IMR-90 (cell line): ENCODE results near the gene NANOS3. TPM values are rescaled to one million over a fixed set of nuclear protein-coding genes. Genes with fewer than 3 reads are reported as not detected.

Experiments used
- ATAC-seq: fragments of 200-7000 bp; cut with Tn5 transposase; 2 replicates; pipeline ENCODE4 v1.9.1; 2020; ENCODE audit warnings: low read depth, mild to moderate bottlenecking, moderate library complexity
- BruUV-seq: library from RNA; stranded (reverse); fragments of 400-500 nt; replicated peaks from 2 replicates; lab custom pipeline; 2021; lab: Mats Ljungman, UMichigan
- CTCF ChIA-PET: fragments of 300-600 bp; formaldehyde crosslinking; extraction: SDS; loops from one replicate; lab custom pipeline; 2021; ENCODE audit warnings: antibody characterized with exemption; lab: Yijun Ruan, JAX
- POLR2A ChIA-PET: fragments of 300-600 bp; sonication (Branson Sonifier 250); formaldehyde crosslinking; loops from one replicate; lab custom pipeline; 2022; ENCODE audit warnings: antibody characterized with exemption; ENCODE audit not compliant: unreplicated experiment; lab: Charles Lee
- DNase-seq: peaks from one replicate; pipeline ENCODE4 v3.0.0; 2013
- H2AFZ ChIP-seq: replicated peaks from 2 replicates; pipeline ENCODE3; 2013; ENCODE audit warnings: low read length, mild to moderate bottlenecking; ENCODE audit not compliant: poor library complexity
- H2AK5ac ChIP-seq: 2 replicates; pipeline ENCODE4 v1.6.1; 2013; ENCODE audit warnings: low read depth, low read length, inconsistent platforms
- H2AK9ac ChIP-seq: replicated peaks from 2 replicates; pipeline ENCODE3; 2013; ENCODE audit warnings: mild to moderate bottlenecking, low read depth, low read length, moderate library complexity; ENCODE audit not compliant: poor library complexity
- H2BK120ac ChIP-seq: 2 replicates; pipeline ENCODE4 v1.6.1; 2013; ENCODE audit warnings: low read depth, low read length, inconsistent platforms
- H2BK15ac ChIP-seq: 3 replicates; pipeline ENCODE4 v1.6.1; 2013; ENCODE audit warnings: low read depth, low read length, inconsistent platforms
- H2BK20ac ChIP-seq: 2 replicates; pipeline ENCODE4 v1.6.1; 2013; ENCODE audit warnings: low read depth, mild to moderate bottlenecking, inconsistent platforms, low read length, moderate library complexity
- H2BK5ac ChIP-seq: 2 replicates; pipeline ENCODE4 v1.6.1; 2013; ENCODE audit warnings: mild to moderate bottlenecking, low read depth, low read length, inconsistent platforms; ENCODE audit not compliant: poor library complexity, severe bottlenecking
- H3K14ac ChIP-seq: replicated peaks from 2 replicates; pipeline ENCODE4 v1.6.1; 2013; ENCODE audit warnings: low read depth, low read length, inconsistent platforms
- H3K18ac ChIP-seq: 2 replicates; pipeline ENCODE4 v1.6.1; 2013; ENCODE audit warnings: low read depth, low read length, control low read depth
- H3K23ac ChIP-seq: 2 replicates; pipeline ENCODE4 v1.6.1; 2013; ENCODE audit warnings: low read depth, low read length, inconsistent platforms
- H3K27ac ChIP-seq: 2 replicates; pipeline ENCODE4 v1.5.1; 2013; ENCODE audit warnings: mild to moderate bottlenecking, control low read depth, low read length; ENCODE audit not compliant: insufficient read depth
- H3K27me3 ChIP-seq: 2 replicates; pipeline ENCODE4 v1.6.1; 2013; ENCODE audit warnings: low read length; ENCODE audit not compliant: control insufficient read depth, insufficient read depth
- H3K36me3 ChIP-seq: 2 replicates; pipeline ENCODE4 v1.6.1; 2013; ENCODE audit warnings: low read length, mixed read lengths; ENCODE audit not compliant: control insufficient read depth, insufficient read depth
- H3K4ac ChIP-seq: 2 replicates; pipeline ENCODE4 v1.6.1; 2013; ENCODE audit warnings: low read depth, low read length, inconsistent platforms
- H3K4me1 ChIP-seq: 2 replicates; pipeline ENCODE4 v1.6.1; 2013; ENCODE audit warnings: low read length, mixed read lengths; ENCODE audit not compliant: control insufficient read depth, insufficient read depth
- H3K4me2 ChIP-seq: 2 replicates; pipeline ENCODE4 v1.6.1; 2013; ENCODE audit warnings: low read depth, mild to moderate bottlenecking, control low read depth, low read length, moderate library complexity
- H3K4me3 ChIP-seq: 2 replicates; pipeline ENCODE4 v1.5.1; 2013; ENCODE audit warnings: low read depth, mild to moderate bottlenecking, control low read depth, low read length, moderate library complexity; ENCODE audit not compliant: insufficient read depth
- H3K56ac ChIP-seq: 2 replicates; pipeline ENCODE4 v1.6.1; 2013; ENCODE audit warnings: low read length, inconsistent platforms; ENCODE audit not compliant: insufficient read depth; ENCODE audit errors: extremely low read depth
- H3K79me1 ChIP-seq, 2 experiments: 2 replicates each; pipeline ENCODE4 v1.6.1; 2013; ENCODE audit warnings: low read length in 2 of 2, inconsistent platforms in 1 of 2, low read depth in 1 of 2
- H3K9ac ChIP-seq: 2 replicates; pipeline ENCODE4 v1.6.1; 2013; ENCODE audit warnings: low read depth, low read length, control low read depth
- H3K9me1 ChIP-seq: 2 replicates; pipeline ENCODE4 v1.6.1; 2013; ENCODE audit warnings: low read length, inconsistent platforms; ENCODE audit not compliant: insufficient read depth
- H3K9me3 ChIP-seq: 2 replicates; pipeline ENCODE4 v1.6.1; 2013; ENCODE audit warnings: low read length; ENCODE audit not compliant: control insufficient read depth, insufficient read depth
- H4K20me1 ChIP-seq: 2 replicates; pipeline ENCODE4 v1.6.1; 2013; ENCODE audit warnings: low read length, inconsistent platforms; ENCODE audit not compliant: insufficient read depth
- H4K5ac ChIP-seq: 2 replicates; pipeline ENCODE4 v1.6.1; 2013; ENCODE audit warnings: mild to moderate bottlenecking, low read depth, low read length, control low read depth
- H4K8ac ChIP-seq, 2 experiments: 2 replicates each; pipeline ENCODE4 v1.6.1; 2013; ENCODE audit warnings: low read depth in 2 of 2, low read length in 2 of 2, control low read depth in 1 of 2, inconsistent platforms in 1 of 2
- H4K91ac ChIP-seq: 2 replicates; pipeline ENCODE4 v1.6.1; 2013; ENCODE audit warnings: low read depth, low read length, inconsistent platforms; ENCODE audit not compliant: insufficient read depth
- BHLHE40 ChIP-seq: fragments of 150-350 bp; IDR thresholded peaks from 2 replicates; pipeline ENCODE4 v1.6.1; 2016; ENCODE audit warnings: mild to moderate bottlenecking, low read depth, low read length
- CEBPB ChIP-seq: IDR thresholded peaks from 2 replicates; pipeline ENCODE4 v1.6.1; 2012; ENCODE audit warnings: low read depth, low read length, improper control_type of control experiment
- CHD1 ChIP-seq: IDR thresholded peaks from 2 replicates; pipeline ENCODE4 v1.6.1; 2012; ENCODE audit warnings: low read depth, low read length, improper control_type of control experiment
- CTCF ChIP-seq: conservative IDR thresholded peaks from 2 replicates; pipeline ENCODE4 v1.5.1; 2012; ENCODE audit warnings: mild to moderate bottlenecking, low read depth, low read length, improper control_type of control experiment
- FOS ChIP-seq: fragments of 150-350 bp; IDR thresholded peaks from 2 replicates; pipeline ENCODE4 v1.6.1; 2016; ENCODE audit warnings: low read depth, low read length
- MAFK ChIP-seq: IDR thresholded peaks from 2 replicates; pipeline ENCODE4 v1.6.1; 2012; ENCODE audit warnings: low read depth, low read length, improper control_type of control experiment
- MAZ ChIP-seq: IDR thresholded peaks from 2 replicates; pipeline ENCODE4 v1.6.1; 2012; ENCODE audit warnings: low read depth, mild to moderate bottlenecking, low read length, improper control_type of control experiment, moderate library complexity, borderline replicate concordance
- MXI1 ChIP-seq: IDR thresholded peaks from 2 replicates; pipeline ENCODE4 v1.6.1; 2012; ENCODE audit warnings: low read depth, mild to moderate bottlenecking, low read length, moderate library complexity, borderline replicate concordance
- NFE2L2 ChIP-seq: fragments of 150-350 bp; IDR thresholded peaks from 2 replicates; pipeline ENCODE4 v1.6.1; 2016; ENCODE audit warnings: low read depth, mild to moderate bottlenecking, low read length
- POLR2A ChIP-seq: IDR thresholded peaks from 2 replicates; pipeline ENCODE4 v1.6.1; 2012; ENCODE audit warnings: mild to moderate bottlenecking, low read depth, low read length
- RAD21 ChIP-seq: IDR thresholded peaks from 2 replicates; pipeline ENCODE4 v1.6.1; 2012; ENCODE audit warnings: low read length, improper control_type of control experiment
- RCOR1 ChIP-seq: IDR thresholded peaks from 2 replicates; pipeline ENCODE4 v1.6.1; 2012; ENCODE audit warnings: mild to moderate bottlenecking, low read length, improper control_type of control experiment; ENCODE audit not compliant: insufficient replicate concordance
- RFX5 ChIP-seq: IDR thresholded peaks from 2 replicates; pipeline ENCODE4 v1.8.0; 2012; ENCODE audit warnings: low read depth, mild to moderate bottlenecking, low read length, moderate library complexity
- SMC3 ChIP-seq: fragments of 150-350 bp; IDR thresholded peaks from 2 replicates; pipeline ENCODE4 v1.6.1; 2016; ENCODE audit warnings: low read depth, mild to moderate bottlenecking, antibody characterized with exemption, low read length, moderate library complexity
- WGBS, 2 experiments: methylation state at CpG; one replicate each; pipeline versions ENCODE4 v1.1.5 to v1.1.7; 2013; ENCODE audit warnings: missing lambda C conversion rate in 2 of 2; ENCODE audit not compliant: insufficient read length in 1 of 2; ENCODE audit errors: extremely low coverage in 2 of 2; 5-methylcytosine and 5-hydroxymethylcytosine counted together
- dilution Hi-C: fragments of 300-500 bp; cut with HindIII; formaldehyde crosslinking; loops from one replicate; pipeline ENCODE4 v1.14.3; 2018; ENCODE audit warnings: low sequenced_read_pairs; ENCODE audit not compliant: unreplicated experiment
- in situ Hi-C: fragments of 300-500 bp; cut with MboI; formaldehyde crosslinking; loops from 3 replicates; pipeline ENCODE4 v1.14.3; 2019; ENCODE audit warnings: low sequenced_read_pairs, inconsistent platforms, mixed read lengths
- intact Hi-C: fragments of 100-400 bp; cut with micrococcal nuclease; formaldehyde crosslinking; loops from 2 replicates; pipeline ENCODE4 v1.10.0; 2022
- polyA plus RNA-seq, 3 experiments: library from polyadenylated mRNA; depleted of rRNA; stranded (reverse); fragments of >200 nt; gene quantifications; 2 replicates each; pipeline ENCODE4 v1.2.3, GENCODE V29; 2012; ENCODE audit warnings: low replicate concordance in 1 of 3
- total RNA-seq: library from RNA; depleted of rRNA; stranded (reverse); fragments of >200 nt; gene quantifications from 2 replicates; pipeline ENCODE4 v1.2.3, GENCODE V29; 2012
- TF ChIP-seq, protein P1 (sequence below): fragments of 150-350 bp; IDR thresholded peaks from 2 replicates; pipeline ENCODE4 v1.6.1; 2016; ENCODE audit warnings: low read depth, mild to moderate bottlenecking, low read length, moderate library complexity, borderline replicate concordance
- TF ChIP-seq, protein P2 (sequence below): fragments of 150-350 bp; IDR thresholded peaks from 2 replicates; pipeline ENCODE4 v1.6.1; 2017; ENCODE audit warnings: mild to moderate bottlenecking, antibody characterized with exemption, low read length, low read depth

Gene NANOS3
- total and polyA plus RNA-seq, 2 of the 4 experiments (the other 2 are of a cell fraction), result 0.63 TPM; not detected in 1

GRCh38 chr19:13917888-13918406, 41.0 kb downstream of the NANOS3 start:
- peaks cover 2% of the 10 kb centered on the region; the same call in 1 of the 2 replicates for H3K4me1 ChIP-seq
- peaks cover 4% of the 10 kb centered on the region for H3K9me3 ChIP-seq
- no peak overlapping the region for H2BK15ac ChIP-seq
- TF ChIP-seq NFE2L2 (no peak), SMC3 (no peak), FOS (no peak), MXI1 (no peak), CTCF (no peak), MAFK (no peak), RCOR1 (no peak), POLR2A (no peak), MAZ (no peak), RFX5 (no peak), CEBPB (no peak), CHD1 (no peak), BHLHE40 (no peak), RAD21 (no peak)
- TF ChIP-seq, protein P1, sequence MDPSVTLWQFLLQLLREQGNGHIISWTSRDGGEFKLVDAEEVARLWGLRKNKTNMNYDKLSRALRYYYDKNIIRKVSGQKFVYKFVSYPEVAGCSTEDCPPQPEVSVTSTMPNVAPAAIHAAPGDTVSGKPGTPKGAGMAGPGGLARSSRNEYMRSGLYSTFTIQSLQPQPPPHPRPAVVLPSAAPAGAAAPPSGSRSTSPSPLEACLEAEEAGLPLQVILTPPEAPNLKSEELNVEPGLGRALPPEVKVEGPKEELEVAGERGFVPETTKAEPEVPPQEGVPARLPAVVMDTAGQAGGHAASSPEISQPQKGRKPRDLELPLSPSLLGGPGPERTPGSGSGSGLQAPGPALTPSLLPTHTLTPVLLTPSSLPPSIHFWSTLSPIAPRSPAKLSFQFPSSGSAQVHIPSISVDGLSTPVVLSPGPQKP, result no peak
- TF ChIP-seq, protein P2, sequence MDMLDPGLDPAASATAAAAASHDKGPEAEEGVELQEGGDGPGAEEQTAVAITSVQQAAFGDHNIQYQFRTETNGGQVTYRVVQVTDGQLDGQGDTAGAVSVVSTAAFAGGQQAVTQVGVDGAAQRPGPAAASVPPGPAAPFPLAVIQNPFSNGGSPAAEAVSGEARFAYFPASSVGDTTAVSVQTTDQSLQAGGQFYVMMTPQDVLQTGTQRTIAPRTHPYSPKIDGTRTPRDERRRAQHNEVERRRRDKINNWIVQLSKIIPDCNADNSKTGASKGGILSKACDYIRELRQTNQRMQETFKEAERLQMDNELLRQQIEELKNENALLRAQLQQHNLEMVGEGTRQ, result no peak
- H4K5ac ChIP-seq, result no peak overlapping the region
- in situ Hi-C loops (no loop called here), dilution Hi-C loops (no loop called here), intact Hi-C loops (no loop called here)
- BruUV-seq, result no TSS peak
- H3K56ac ChIP-seq, result no peak overlapping the region
- no peak overlapping the region for H3K4me2 ChIP-seq
- no peak for ATAC-seq
- ChIA-PET CTCF (no interaction called here), POLR2A (no interaction called here)
- no peak overlapping the region for H3K4me3 ChIP-seq
- WGBS, 2 experiments, result 91% methylated on average over 4 of the region's 14 CpGs; no CpG with 5 or more reads in 1 of the 2 experiments
- no peak overlapping the region for H4K8ac ChIP-seq
- no peaks in the 10 kb centered on the region for H3K9me1 ChIP-seq
- H4K20me1 ChIP-seq, result no peaks in the 10 kb centered on the region
- peaks cover 45% of the 10 kb centered on the region for H3K36me3 ChIP-seq
- no peak overlapping the region for H3K27ac ChIP-seq
- no peak overlapping the region for H3K9ac ChIP-seq
- H2BK120ac ChIP-seq, result no peak overlapping the region
- no peak overlapping the region for H2BK5ac ChIP-seq
- no peak overlapping the region for H2AK5ac ChIP-seq
- H3K18ac ChIP-seq, result no peak overlapping the region
- no peak overlapping the region for H4K91ac ChIP-seq
- DNase-seq, result no peak
- H2AFZ ChIP-seq, result no peak overlapping the region
- H2AK9ac ChIP-seq, result peak overlapping the region; percentile 72
- H2BK20ac ChIP-seq, result no peak overlapping the region
- no peaks in the 10 kb centered on the region for H3K79me1 ChIP-seq
- H3K27me3 ChIP-seq, result no peaks in the 10 kb centered on the region
- no peak overlapping the region for H3K23ac ChIP-seq
- H3K4ac ChIP-seq, result no peak overlapping the region
- no peak overlapping the region for H3K14ac ChIP-seq
